UCSD-AML1 (cell line): ENCODE measurements around the gene MRPS11.
"Not testable (repeated sequence)": the region's sequence is repeated elsewhere in the genome, so short reads cannot be mapped to it uniquely, and the experiment has no call there.

Experiments
- DNase-seq: peaks from one replicate; lab custom pipeline; 2025; ENCODE audit not compliant: unreplicated experiment; lab: John Stamatoyannopoulos, UW

The MRPS11 gene

DNA sequence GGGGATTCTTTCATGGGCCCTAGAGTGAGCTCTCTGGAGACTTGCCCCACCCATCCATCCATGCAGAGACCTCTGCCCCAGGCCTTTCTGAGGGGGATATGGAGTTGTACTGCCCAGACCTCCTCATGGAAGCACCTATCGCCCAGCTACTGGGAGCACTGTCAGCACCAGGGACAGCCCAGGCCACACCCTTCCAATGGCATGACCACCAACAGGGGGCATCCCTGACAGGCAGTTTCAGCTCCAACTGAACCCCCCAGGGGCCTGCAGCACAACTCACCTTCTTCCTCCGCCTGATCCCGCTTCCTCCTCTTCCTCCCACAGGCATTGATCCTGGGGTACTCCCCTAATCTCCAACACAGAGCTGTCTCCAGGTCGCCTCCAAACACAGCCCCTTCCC lies 21.8 kb downstream of the MRPS11 start:
- no peak for DNase-seq

DNA sequence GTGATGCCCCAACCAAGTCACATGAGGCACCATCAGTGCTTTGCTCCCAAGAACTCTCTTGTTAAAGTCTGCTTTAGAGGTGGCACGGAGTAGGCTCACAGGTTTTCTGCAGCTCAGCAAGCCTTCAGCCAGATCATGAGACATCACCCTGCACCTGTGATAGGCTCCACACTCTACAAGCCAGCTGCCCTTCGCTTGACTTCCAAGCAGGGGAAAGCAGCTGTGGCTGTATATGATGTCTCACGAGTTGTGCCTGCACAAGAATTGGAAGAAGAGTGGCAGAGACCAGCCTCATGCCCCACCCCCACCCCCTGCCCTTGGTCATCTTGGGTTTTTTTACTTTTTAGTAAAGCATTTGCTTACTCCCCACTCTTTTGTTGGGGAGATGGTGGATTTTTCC lies 22.5 kb downstream of the MRPS11 start:
- DNase-seq: no peak

DNA sequence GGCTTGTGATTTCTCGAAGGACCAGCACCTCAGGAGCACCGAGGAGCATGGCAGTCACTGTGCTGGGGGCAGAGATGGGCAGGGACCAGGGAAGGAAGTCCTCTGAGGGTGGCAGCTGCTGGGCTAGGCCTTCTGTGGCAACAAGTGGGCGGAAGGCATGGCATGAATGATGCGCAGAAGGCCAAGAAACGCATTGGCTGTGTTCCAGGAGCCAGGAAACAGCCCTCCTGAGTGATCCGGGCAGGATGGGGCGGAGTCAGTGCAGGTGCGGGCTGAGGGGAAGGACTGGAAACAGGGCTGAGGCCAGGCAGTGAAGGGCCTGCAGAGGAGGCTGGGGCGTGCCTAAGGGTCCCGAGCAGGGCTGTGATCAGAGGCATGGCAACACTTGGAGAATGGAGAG lies 23.6 kb downstream of the MRPS11 start:
- no peak for DNase-seq

DNA sequence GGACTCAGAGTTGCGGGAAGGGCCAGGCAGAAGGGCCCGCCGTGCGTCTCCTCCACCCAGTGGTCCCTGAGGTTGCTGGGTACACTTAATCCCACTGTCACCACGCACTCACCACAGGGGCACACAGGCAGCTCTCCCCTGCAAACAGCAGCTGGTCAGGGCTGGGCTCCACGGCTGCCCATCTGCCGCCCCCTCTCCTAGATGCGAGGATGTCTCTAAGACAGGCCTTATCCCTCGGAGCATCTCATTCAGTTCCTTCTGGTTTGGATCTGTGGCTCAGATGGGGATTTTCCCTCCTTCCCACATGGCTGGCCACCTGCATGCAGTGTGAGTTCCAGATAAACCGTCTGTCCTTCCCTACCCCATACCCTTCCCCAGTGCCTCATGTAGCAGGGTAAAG lies 26.3 kb downstream of the MRPS11 start:
- no peak for DNase-seq

DNA sequence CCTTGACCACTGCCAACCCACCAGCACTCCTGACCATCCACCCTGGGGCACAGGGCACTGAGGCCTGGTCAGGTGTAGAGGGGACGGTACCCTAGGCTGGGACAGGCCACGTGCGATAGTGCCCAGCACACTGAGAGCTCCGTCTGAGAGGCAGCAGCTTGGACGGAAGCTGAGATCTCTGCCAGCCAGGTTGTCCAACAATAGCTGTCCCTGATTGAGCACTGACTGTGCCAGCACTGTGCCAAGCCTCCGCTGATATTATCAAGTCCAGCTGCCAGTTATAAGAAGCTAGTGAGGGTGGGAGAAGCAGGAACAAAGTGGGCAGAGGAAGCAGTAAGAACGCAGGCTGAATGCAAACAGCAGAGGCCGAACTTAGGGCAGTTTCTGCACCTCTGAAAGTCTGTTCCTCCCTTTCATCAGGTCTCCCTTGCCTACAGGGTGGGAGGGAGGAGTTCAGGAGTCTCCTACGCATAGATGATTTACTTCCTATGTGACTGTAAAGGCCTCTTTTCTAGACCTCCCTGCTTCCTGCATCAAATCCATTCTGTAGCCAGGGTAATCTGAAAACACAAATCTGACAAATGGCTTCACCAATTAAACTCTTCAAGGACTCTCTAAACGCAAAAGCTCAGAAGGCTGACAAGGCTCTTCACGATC lies 29.7 kb downstream of the MRPS11 start:
- DNase-seq: no peak

DNA sequence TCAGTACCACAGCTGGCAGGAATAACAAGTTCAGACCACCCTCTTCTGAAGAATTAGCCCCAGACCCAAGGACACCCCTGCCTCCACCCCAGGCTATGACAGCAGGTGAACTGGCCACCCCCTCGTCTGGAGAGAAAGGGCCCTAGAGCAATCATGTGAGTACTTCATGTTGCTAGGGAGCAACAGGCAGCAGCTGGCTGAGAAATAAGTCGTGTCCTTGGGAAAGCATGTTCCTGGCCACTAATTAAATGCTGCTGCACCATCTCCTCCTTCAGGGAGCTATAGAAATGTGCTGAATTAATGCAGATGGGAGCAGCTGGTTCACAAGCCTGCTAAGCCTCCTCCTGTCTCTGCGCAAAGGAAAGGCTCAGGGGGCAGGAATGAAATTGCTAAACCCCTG lies 31.5 kb downstream of the MRPS11 start:
- no peak for DNase-seq

DNA sequence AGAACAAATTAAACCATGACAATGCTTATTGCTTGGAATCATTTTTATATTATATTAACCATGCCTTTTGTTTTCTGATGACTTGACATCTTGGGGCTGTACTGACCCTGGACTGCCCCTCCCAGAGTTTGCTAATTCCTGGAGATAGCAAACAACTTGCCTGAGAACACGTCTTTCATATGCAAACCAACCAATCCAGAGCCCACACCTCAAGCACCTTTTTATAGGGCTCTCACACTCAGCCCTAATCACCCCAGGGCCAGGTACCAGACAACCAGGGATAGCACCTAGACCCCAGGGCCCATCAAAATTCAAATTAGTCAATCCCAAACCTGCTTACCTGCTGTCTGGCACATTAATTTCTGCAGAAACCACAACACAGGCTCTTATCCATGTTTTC lies 36.9 kb downstream of the MRPS11 start:
- no peak for DNase-seq

DNA sequence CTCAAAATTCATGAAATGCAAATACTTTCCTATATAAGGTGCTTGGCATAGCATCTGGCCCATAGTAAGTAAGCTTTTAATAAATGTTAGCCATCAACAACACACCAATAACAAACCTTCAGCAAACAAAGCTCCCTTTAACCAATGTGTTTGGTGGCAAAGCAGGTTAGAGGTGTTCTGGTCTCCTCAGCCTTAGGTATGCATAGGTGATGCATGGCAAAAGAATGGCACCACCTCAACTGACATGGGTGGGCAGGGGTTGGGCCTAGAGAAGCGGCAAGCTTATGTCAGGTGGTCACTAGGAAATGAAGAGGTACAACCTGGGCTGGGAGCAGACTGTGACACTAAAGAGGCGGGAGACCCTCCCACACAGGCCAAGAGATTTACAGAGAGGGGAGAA lies 38.2 kb downstream of the MRPS11 start:
- no peak for DNase-seq

DNA sequence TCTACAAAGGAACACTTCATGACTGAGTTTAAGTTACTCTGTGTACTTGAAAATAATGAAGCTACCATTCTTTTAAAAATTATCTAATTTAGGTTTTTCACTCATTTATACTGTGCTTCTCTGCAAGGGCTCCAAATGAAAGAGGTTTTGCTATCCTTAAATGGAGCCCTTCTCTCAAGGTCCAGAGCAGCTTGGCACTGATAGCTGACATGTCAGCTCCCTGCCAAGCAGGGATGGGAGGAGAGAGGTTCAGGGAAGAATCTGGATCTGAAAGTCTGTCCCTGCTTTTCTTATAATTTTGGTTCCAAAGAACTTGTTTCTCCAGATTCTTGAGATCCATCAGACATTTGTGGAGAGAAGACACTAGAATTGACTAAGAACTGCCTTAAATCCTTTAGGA lies 39.1 kb downstream of the MRPS11 start:
- no peak for DNase-seq

DNA sequence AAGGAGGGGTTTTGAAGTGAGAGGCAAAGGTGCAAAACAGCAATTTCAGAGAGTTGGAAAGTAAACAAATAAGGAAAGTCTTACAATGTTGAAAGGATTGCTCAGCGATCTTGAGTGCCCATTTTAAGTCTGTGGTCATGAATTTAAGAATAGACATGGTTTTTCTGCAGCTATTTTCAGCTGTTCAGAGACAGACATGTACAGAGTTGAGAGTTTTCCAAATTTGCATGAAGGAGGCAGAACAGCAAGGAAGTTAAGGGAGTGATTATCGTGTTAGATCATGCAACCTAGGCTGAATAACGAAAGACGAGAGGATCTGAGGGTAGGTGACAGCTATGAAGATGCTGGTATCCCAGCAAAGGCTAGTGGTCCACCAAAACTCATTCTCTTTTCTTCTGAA lies 41.8 kb downstream of the MRPS11 start:
- no peak for DNase-seq

DNA sequence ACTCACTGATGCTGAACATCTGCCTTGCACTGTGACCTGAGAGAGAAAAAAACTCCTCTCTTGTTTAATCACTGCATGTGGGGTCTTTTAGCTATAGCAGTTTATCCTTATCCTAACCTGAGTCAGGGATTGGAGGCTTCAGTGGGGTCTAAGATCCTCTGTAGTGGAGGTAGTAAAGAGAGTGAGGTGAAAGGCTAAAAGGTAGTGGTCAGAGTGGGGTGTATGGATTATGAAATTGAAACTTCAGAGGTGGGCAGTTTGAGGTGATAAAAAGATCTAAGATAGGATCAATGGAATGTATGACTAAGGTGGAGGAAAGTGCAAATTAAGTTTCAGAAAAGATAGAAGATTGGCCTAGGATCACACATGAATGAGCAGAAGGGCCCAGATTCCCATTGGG lies 42.5 kb downstream of the MRPS11 start:
- DNase-seq: no peak

DNA sequence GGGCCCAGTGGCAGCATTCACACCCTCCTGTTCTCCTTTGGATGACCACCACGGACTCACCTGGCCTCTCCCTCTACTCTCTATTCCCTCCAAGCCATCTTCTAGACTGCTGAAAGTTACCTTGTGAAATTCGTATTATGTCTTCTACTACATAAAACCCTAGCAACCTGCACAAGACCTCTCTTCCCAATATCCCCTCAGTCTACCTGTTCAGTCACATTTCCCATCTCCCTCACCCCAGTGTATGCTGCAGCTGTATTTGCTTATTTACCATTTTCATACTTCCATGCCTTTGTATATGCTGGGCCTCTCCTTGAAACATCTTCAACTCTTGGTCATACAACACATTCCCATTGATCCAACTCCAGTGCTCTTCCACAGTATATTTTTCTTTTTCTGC lies 43.7 kb downstream of the MRPS11 start:
- DNase-seq: no peak

DNA sequence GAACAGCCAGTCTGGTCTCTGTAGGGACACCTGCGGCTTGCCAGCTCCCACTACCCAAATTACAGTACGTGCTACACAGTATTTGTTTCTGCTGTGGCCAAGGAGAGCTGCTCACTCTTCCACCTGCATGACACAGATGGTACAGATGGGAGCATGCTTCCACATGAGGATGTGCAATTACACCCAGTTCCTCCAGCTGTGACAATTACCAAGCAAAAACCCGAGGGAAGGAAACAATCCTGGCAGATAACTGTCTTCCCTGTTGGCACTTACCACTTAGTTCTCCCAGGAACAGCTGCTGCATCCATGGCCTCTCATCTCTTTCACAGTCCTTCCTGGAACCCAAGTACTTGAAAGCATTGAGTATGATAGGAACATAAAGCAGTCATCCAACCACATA lies 44.6 kb downstream of the MRPS11 start:
- DNase-seq: no peak

DNA sequence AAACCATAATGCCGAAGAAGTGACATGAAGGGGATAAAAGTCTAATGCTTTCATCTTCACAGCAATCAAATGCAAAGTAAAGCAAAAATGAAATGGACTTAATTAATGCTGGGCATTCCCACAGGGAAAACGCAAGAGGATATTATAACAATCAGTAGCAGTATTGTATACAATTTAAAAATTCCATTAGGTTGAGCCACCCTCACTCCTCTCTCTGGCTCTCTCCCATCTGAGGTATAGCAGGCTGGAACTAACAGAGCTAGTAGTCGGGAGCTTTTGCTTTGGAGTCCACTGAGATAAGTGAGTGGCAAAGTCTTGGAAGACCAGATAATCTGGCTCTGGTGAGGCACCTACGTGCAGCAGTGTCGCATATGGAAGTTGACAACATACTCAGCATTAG lies 45.1 kb downstream of the MRPS11 start:
- DNase-seq: no peak

DNA sequence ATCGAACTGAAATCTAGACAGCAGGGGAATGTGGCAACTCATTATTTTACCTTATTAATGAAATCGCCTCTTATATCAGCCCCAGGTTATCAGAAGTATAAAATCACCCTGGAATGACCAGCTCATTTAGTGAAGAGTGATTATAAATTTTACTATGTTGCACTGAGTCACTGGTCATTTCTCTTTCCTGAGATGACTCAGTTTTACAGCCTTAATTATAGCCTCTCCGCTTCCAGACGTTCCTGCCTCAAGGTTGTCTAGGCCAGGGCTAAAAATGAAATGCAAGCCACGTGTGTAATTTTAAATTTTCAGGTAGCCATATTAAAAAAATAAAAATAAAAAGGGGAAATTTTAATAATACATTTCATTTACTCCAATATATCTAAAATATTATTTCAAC lies 45.7 kb downstream of the MRPS11 start:
- DNase-seq: no peak

DNA sequence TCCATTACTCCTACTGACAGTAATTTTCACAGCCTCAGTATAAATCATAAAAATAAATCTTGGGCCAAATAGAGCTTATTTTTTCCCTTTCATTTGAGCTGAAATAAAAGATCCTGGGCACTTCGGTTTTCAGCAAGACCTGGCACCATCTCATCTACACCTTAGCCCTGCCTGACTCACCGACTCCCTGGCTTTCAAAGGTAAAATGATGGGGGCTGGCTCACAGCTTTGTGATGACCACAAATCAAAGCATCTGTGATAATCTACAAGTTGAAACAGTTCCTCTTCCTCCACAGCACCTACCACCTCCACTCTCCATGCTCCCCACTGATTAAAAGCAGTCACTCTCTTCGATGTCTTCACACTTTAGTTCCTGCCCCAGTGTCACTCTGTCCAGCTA lies 51.4 kb downstream of the MRPS11 start:
- DNase-seq: no peak

DNA sequence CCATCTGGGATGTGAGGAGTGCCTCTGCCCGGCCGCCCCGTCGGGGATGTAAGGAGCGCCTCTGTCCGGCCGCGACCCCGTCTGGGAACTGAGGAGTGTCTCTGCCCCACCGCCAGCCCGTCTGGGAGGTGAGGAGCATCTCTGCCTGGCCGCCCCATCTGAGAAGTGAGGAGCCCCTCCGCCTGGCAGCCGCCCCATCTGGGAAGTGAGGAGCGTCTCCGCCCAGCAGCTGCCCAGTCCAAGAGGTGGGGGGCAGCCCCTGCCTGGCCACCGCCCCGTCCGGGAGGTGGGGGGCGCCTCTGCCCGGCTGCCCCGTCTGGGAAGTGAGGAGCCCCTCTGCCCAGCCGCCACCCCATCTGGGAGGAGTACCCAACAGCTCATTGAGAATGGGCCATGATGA lies 56.6 kb downstream of the MRPS11 start:
- DNase-seq: not testable (repeated sequence)

DNA sequence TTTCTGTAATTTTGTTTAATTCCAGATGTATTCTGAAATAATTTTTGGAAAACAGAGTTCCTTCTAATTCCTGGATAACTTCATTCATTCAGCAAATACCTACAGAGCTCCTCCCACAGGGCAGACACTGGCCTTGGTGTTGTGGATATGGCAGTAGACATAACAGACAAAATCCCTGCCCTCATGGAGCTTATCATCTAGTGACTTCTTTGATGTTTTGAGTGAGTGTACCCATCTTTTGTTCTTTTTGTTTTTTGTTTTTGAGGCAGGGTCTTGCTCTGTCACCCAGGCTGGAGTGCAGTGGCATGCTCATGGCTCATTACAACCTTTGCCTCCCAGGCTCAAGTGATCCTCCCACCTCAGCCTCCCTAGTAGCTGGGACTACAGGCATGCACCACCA lies 57.9 kb downstream of the MRPS11 start:
- DNase-seq: no peak

DNA sequence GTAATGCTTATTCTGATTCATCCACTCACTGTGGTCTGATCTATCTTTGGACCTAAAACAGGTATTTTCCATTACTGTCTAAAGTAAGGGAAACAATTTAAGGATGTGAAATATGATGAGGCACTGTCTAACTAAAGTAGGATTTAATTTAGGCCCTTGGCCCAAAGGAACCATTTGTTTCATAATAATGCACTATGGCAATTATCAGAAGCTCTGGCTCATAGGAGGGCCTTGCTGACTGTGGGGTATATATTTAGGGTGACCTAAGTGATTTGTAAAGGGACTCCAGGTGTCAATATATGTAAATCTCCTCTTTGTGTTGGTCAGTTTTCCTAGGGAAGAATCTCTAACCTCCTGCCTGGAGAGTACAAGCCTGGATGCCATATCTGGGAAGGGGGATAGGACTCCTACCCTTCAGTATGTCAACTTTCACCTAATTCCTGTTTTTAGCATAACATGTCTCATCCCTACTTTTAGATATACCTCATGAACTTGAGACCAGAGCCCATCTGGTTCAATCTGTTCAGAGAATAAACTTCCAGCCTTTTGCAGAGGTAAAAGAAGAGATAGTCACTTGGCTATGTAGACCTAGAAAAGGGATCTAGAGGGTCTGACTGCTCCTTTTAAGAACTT lies 58.9 kb downstream of the MRPS11 start:
- DNase-seq: no peak

DNA sequence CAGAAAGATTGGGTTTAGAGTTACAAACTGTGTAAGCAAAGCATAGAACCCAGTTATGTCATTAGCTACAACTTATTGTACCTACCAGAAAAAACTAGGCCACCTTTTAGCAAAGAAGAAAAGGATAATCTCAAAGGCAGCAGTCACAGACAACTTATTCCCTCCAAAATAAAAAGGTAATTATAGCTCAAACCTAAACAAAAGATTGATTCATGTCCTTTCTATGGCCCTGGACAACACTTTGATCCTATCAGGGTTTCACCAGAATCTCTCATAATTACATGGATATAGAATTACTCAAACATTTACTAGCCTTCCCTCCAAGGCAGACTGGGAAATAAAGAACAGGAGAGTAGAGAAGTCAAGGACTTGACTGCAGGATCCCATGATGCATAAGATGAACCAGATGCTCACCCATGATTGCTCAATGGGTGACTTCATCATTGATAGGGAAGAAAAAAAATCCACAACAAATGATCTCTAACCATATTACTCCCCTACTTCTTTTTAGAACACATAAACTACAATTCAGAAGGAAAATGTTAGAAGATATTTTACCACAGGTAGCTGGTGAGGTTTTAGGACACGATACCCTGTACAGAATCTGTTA lies 61.6 kb downstream of the MRPS11 start:
- DNase-seq: no peak
